Retina (tissue), 1 donor: Measurements from ENCODE around the gene RANBP3.
"Not testable (repeated sequence)": the region's sequence is repeated elsewhere in the genome, so short reads cannot be mapped to it uniquely, and the experiment has no call there.

Experiments used
- DNase-seq: peaks from one replicate; pipeline ENCODE4 v3.0.0-alpha.2; 2016

The RANBP3 gene

GRCh38 chr19:5897189-5897969, 80.6 kb downstream of the RANBP3 start:
- DNase-seq = no peak

- DNase-seq = no peak
Observed at GRCh38 chr19:5896365-5897076, 81.4 kb downstream of the RANBP3 start.

- no peak for DNase-seq
Observed at GRCh38 chr19:5895890-5896289, 82.0 kb downstream of the RANBP3 start.

GRCh38 chr19:5895409-5895808, 82.5 kb downstream of the RANBP3 start:
- no peak for DNase-seq

DNA sequence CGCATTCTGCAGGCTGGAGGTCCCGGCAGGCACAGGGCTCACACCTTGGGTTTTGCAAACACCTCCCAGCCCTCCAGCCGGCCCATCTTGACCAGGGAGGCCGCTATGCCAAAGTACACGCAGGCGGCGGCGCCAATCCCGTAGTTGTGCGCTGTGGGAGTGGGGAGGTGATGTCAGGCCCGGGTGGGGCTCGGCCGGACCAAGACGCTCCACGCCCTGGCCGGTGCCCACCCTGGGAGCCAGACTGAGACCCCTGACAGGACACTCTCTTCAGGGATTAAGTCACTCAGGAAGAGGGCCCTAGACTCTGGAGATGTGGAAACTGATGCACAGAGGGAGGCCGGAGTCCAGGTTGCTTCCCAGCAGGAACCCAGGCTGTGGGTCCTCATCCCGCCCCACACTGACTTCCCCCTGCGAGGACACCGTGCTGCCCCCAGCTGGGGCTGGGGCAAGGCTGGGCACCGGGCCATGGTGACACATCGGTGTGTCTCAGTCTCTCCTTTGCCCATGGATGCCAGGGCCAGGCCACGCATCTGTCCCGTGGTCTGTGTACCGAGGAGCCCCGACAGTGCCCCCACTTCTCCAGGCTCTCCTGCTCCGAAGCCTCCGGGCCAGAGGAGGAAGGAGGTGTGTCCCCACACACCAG, 83.1 kb downstream of the RANBP3 start:
- DNase-seq = no peak

- DNase-seq = no peak
Observed at GRCh38 chr19:5893907-5894703, 83.8 kb downstream of the RANBP3 start.

DNA sequence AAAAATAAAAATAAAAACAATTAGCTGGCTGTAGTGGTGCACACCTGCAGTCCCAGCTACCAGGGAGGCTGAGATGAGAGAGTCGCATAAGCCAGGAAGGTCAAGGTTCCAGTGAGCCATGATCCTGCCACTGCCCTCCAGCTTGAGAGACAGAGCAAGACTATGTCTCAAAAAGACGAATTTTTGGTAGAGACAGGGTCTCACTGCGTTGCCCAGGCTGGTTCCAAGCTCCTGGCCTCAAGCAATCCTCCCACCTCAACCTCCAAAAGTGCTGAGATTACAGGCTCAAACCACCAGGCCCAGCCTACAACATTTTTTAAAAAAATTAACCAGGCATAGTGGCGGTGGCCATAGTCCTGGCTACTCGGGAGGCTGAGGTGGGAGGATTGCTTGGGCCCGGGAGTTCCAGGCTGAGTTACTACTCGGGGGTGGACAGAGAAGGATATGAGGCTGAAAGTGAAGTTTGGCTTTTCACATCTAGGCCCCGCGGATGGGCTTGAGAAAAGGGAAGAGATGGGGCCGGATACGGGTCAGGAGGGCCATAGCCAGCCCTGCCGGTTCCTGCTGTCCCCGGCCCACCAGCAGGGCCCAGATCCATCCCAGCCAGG, 84.5 kb downstream of the RANBP3 start:
- no peak for DNase-seq

DNA sequence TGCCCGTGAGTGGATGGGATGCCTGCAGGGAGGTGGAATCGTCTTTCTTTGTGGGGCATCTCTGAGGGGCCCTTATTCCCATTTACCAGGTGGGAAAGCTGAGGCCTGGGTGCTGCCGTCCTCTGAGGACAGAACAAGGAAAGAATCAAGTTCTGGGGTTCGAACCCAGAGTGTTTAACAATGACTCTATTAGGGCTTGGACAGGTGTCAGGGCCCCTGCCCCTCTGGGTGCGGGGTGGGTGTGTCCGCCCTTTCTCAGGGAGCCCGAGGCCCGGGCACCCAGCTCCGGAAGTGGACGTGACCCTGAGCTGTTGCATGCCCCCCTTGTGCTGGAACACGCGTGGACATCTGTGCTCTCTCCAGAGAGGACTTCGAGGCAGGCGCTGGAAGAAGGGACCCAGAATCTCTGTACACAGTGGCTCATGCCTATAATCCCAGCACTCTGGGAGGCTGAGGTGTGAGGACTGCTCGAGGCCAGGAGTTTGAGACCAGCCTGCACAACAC, 85.1 kb downstream of the RANBP3 start:
- DNase-seq = no peak

DNA sequence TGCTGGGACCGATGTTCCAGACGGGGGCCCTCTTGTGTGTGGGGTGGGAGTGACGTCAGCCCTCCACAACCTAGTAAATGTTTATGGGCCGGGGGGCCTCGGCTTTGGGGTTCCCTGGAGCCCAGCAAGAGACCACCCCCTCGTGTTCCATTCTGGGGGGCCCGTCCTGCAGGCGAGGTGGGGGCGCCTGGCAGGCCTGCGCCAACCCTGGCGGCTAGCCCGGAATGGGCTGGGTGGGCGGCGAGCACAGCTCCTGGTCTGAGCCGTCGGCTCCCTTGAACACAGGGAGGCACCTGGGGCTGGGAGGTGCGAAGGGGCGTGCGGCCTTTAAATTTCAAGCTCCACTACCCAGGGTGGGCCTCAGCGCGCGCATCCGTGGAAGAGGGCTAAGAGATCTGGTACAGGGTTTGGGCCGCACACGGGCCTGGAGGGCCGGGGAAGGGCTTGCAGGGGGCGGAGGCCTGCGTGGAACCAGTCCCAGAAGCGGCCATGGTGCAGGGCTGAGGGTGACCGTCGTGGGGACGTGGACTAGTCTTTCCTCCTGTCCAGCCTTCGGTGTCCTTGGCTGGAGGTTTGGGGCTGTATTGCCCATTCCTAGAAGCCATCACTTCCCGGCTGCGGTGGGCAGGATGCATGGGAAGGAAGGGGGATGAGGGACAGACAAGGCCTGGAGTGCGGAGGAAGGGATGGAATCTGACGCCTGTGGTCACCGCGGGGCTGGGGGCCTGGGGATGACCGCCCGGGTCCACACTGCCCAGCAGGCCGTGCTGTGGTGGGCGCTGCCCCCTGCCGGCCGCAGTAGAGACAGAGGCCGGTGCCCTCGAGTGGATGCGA, 85.8 kb downstream of the RANBP3 start:
- peak; percentile 69 for DNase-seq

GRCh38 chr19:5891572-5891937, 86.4 kb downstream of the RANBP3 start:
- no peak for DNase-seq

DNA sequence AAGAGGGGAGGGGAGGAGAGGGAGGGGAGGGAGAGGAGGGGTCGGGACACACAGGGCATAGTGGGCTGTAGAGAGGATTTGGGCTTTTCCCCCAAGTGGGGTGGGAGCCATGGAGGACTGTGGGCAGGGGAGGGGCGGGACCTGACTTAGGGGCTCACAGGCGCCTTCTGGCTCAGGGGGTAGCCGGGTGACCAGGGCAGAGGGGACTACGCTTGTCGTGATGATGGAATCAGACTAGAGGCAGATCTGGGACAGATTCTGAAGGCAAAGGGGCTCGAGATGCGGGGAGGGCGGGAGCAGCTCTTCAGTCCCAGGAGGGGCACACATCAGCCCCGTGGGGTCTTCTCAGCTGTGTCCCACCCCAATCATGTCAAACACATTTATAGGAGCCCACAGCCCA, 87.8 kb downstream of the RANBP3 start:
- DNase-seq = no peak

DNA sequence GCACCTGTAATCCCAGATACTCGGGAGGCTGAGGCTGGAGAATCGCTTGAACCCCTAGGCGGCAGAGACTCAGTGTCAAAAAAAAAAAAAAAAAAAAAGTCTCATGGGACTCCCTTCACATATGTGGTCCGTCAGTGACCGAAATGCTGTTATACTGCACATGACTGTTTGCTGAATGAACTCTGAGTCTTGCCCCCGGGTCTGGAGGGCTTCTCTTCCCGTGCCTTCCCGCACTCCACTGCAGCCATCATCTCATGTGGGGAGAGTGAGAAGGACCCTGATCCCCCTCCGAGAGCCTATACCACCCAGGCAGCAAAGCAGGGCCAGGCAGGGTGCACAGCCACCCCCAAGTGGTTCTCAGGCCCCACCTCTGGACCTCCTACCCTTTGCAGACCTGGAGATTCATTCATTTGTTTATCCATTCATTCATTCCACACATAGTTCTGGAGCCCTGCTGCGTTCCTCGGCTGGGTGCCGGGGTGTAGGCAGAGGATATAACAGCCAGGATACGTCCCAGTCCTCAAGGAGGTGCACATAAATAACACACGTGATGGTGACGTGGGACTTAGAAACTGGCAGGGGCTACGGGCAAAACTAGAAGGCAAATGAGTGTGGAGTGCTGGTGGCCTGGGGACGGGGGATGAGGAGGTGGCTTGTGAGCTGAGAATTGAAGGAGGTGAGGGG, 88.5 kb downstream of the RANBP3 start:
- DNase-seq = no peak

DNA sequence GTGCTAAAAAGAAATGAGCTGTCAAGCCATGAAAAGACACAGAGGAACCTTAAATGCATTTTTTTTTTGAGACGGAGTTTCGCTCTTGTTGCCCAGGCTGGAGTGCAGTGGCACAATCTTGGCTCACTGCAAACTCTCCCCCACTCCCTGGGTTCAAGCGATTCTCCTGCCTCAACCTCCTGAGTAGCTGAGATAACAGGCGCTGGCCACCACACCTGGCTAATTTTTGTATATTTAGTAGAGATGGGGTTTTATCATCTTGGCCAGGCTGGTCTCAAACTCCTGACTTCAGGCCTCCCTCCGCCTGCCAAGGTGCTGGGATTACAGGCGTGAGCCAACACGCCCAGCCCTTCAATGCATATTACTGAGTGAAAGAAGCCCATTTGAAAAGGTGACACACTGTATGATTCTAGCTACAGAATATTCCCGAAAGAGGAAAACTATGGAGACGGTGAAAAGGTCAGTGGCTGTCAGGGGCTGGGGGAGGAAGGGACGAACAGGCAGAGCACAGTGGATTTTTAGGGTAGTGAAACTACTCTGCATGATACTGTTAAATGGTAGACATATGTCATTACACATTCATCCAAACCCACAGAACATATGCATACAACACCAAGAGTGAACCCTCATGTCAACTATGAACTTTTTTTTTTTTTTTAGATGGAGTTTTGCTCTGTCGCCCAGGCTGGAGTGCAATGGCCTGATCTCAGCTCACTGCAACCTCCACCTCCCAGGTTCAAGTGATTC, 93.7 kb downstream of the RANBP3 start:
- DNase-seq = not testable (repeated sequence)

GRCh38 chr19:5883157-5883873, 94.6 kb downstream of the RANBP3 start:
- DNase-seq = not testable (repeated sequence)

GRCh38 chr19:5882421-5882968, 95.4 kb downstream of the RANBP3 start:
- no peak for DNase-seq

GRCh38 chr19:5881543-5882299, 96.2 kb downstream of the RANBP3 start:
- no peak for DNase-seq

GRCh38 chr19:5880604-5881078, 97.3 kb downstream of the RANBP3 start:
- DNase-seq = no peak

DNA sequence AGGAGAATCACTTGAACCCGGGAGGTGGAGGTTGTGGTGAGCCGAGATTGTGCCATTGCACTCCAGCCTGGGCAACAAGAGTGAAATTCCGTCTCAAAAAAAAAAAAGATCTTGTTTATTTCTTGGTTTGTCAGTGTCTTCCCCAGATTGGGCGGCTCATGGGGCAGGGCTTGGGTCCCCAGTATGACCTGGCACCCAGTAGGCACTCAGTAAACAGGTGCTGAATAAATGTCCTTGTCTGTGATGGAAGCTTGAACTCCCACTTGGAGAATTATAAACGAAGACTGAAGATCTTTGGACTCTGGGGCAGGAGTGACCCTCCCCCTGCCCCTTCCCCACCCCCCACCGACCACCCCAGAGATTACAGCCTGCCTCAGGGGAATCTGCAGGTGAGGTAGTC, 97.7 kb downstream of the RANBP3 start:
- no peak for DNase-seq
